ENCODE measurements around the gene PIK3R2. TPM values are rescaled to one million over a fixed set of nuclear protein-coding genes. Genes with fewer than 3 reads are reported as not detected.

Gene PIK3R2
- total and polyA plus RNA-seq, 2 of the 13 experiments (the other 11 are each of a cell fraction or from before 2014, with no cell fraction given), result 18.6 to 25.3 TPM

DNA sequence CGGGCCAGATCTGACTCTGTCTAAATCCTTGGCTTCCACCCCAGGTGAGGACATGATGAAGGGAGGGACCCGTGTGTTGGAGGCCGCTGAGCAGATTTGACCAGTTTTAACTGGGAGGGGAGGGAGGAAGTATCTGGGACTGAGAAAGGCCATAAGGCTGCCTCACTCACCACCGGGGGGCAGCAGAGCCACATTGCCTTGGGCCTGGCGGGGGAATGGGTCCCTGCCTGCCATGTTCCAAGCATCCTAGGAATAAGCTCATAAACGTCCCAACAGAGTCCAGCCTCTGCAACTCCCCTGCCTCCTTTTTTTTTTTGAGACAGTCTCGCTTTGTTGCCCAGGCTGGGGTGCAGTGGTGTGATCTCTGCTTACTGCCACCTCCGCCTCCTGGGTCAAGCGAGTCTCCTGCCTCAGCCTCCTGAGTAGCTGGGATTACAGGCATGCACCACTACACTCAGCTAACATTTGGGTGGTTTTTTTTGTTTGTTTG lies 39.9 kb upstream of the PIK3R2 start (continued):
- TF ChIP-seq MAZ (IDR thresholded peaks at IDR 0.05; ENCODE audit: borderline replicate concordance, low read depth, low read length) (no peak), MAZ (CRISPR knock-in tag; IDR thresholded peaks at IDR 0.05; ENCODE audit: low read depth) (peak; percentile 69; the same call in 1 of the 2 replicates), ZFP36L1 (CRISPR knock-in tag; IDR thresholded peaks at IDR 0.05) (no peak), ZNF616 (CRISPR knock-in tag; IDR thresholded peaks at IDR 0.05; ENCODE audit: low read depth) (no peak), FOXM1 (CRISPR knock-in tag; IDR thresholded peaks at IDR 0.05) (no peak), KDM3A (CRISPR knock-in tag; IDR thresholded peaks at IDR 0.05; ENCODE audit: low read depth) (peak; percentile 74; the same call in 1 of the 2 replicates), MYC (CRISPR knock-in tag; IDR thresholded peaks at IDR 0.05; ENCODE audit: borderline replicate concordance) (peak; percentile 49; the same call in 1 of the 2 replicates), PRMT3 (CRISPR knock-in tag; IDR thresholded peaks at IDR 0.05; ENCODE audit: borderline replicate concordance, low read depth) (no peak), NFIC (IDR thresholded peaks at IDR 0.05; ENCODE audit: low read length) (no peak), SALL1 (CRISPR knock-in tag; IDR thresholded peaks at IDR 0.05) (0 out of 2 replicates have a peak, but pooled peaks have one; percentile 44), HNF4A (CRISPR knock-in tag; IDR thresholded peaks at IDR 0.05) (no peak), DPF2 (CRISPR knock-in tag; IDR thresholded peaks at IDR 0.05; ENCODE audit: borderline replicate concordance, low read depth) (no peak), ZNF567 (CRISPR knock-in tag; IDR thresholded peaks at IDR 0.05; ENCODE audit: borderline replicate concordance) (0 out of 2 replicates have a peak, but pooled peaks have one; percentile 25)
- TF ChIP-seq, protein P1, sequence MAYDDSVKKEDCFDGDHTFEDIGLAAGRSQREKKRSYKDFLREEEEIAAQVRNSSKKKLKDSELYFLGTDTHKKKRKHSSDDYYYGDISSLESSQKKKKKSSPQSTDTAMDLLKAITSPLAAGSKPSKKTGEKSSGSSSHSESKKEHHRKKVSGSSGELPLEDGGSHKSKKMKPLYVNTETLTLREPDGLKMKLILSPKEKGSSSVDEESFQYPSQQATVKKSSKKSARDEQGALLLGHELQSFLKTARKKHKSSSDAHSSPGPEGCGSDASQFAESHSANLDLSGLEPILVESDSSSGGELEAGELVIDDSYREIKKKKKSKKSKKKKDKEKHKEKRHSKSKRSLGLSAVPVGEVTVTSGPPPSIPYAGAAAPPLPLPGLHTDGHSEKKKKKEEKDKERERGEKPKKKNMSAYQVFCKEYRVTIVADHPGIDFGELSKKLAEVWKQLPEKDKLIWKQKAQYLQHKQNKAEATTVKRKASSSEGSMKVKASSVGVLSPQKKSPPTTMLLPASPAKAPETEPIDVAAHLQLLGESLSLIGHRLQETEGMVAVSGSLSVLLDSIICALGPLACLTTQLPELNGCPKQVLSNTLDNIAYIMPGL (CRISPR knock-in tag; IDR thresholded peaks at IDR 0.05; ENCODE audit: borderline replicate concordance in 1 of 2, low read depth in 1 of 2), result peak; percentile 19 to 70; a peak in 1 of 4 replicates
- TF ChIP-seq, protein P2, sequence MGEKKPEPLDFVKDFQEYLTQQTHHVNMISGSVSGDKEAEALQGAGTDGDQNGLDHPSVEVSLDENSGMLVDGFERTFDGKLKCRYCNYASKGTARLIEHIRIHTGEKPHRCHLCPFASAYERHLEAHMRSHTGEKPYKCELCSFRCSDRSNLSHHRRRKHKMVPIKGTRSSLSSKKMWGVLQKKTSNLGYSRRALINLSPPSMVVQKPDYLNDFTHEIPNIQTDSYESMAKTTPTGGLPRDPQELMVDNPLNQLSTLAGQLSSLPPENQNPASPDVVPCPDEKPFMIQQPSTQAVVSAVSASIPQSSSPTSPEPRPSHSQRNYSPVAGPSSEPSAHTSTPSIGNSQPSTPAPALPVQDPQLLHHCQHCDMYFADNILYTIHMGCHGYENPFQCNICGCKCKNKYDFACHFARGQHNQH (CRISPR knock-in tag; IDR thresholded peaks at IDR 0.05), result peak; percentile 62; the same call in 1 of the 2 replicates
- TF ChIP-seq, protein P3, sequence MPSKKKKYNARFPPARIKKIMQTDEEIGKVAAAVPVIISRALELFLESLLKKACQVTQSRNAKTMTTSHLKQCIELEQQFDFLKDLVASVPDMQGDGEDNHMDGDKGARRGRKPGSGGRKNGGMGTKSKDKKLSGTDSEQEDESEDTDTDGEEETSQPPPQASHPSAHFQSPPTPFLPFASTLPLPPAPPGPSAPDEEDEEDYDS (CRISPR knock-in tag; IDR thresholded peaks at IDR 0.05), result no peak
